ENCODE results near the gene RHBDF2. TPM values are rescaled to one million over a fixed set of nuclear protein-coding genes. Genes with fewer than 3 reads are reported as not detected.

The RHBDF2 gene
- total and polyA plus RNA-seq, 3 donors from 2014 or later: 9.7 to 30.2 (median 26.3) TPM

- DNase-seq: no peak
- H3K27ac ChIP-seq: no peak overlapping the region
- H3K4me3 ChIP-seq: no peak overlapping the region
- intact Hi-C loops (cut with DNase I; ENCODE audit: low total_unique reads): no loop called here
- TF ChIP-seq, protein P1, sequence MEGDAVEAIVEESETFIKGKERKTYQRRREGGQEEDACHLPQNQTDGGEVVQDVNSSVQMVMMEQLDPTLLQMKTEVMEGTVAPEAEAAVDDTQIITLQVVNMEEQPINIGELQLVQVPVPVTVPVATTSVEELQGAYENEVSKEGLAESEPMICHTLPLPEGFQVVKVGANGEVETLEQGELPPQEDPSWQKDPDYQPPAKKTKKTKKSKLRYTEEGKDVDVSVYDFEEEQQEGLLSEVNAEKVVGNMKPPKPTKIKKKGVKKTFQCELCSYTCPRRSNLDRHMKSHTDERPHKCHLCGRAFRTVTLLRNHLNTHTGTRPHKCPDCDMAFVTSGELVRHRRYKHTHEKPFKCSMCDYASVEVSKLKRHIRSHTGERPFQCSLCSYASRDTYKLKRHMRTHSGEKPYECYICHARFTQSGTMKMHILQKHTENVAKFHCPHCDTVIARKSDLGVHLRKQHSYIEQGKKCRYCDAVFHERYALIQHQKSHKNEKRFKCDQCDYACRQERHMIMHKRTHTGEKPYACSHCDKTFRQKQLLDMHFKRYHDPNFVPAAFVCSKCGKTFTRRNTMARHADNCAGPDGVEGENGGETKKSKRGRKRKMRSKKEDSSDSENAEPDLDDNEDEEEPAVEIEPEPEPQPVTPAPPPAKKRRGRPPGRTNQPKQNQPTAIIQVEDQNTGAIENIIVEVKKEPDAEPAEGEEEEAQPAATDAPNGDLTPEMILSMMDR (IDR thresholded peaks at IDR 0.05): no peak
- no peak for TF ChIP-seq POLR2A (IDR thresholded peaks at IDR 0.05)
- H3K9me3 ChIP-seq: no peaks in the 10 kb centered on the region
- no peaks in the 10 kb centered on the region for H3K27me3 ChIP-seq
- 74 to 88% methylated on average over 10 of the region's 10 CpGs for WGBS, 2 donors
- peaks cover 59% of the 10 kb centered on the region for H3K4me1 ChIP-seq
- no peaks in the 10 kb centered on the region for H3K36me3 ChIP-seq (ENCODE audit: low read depth, missing control alignments)
Measured at GRCh38 chr17:76542566-76542971, 41.3 kb upstream of the RHBDF2 start.

GRCh38 chr17:76541739-76542454 lies 40.7 kb upstream of the RHBDF2 start:
- WGBS, 2 donors: 90 to 94% methylated on average over 10 of the region's 10 CpGs
- H3K27me3 ChIP-seq: no peaks in the 10 kb centered on the region
- TF ChIP-seq, protein P1 (IDR thresholded peaks at IDR 0.05): no peak
- no peak for TF ChIP-seq POLR2A (IDR thresholded peaks at IDR 0.05)
- no peak overlapping the region for H3K27ac ChIP-seq
- no peak for DNase-seq
- peaks cover 54% of the 10 kb centered on the region for H3K4me1 ChIP-seq
- H3K4me3 ChIP-seq: no peak overlapping the region
- H3K36me3 ChIP-seq (ENCODE audit: low read depth, missing control alignments): no peaks in the 10 kb centered on the region
- intact Hi-C loops (cut with DNase I; ENCODE audit: low total_unique reads): no loop called here
- no peaks in the 10 kb centered on the region for H3K9me3 ChIP-seq

GRCh38 chr17:76540381-76541300 lies 39.4 kb upstream of the RHBDF2 start:
- H3K4me1 ChIP-seq: peaks cover 45% of the 10 kb centered on the region

GRCh38 chr17:76539631-76540271 lies 38.5 kb upstream of the RHBDF2 start, which contains the start of gene PRCD:
PRCD (plus strand) TSS chr17:76540044; CDS start chr17:76540142, 98 bp downstream.
- no peak for DNase-seq
- Histone ChIP-seq H3K4me1 (peaks cover 42% of the 10 kb centered on the region), H3K4me3 (no peak within 1 kb of the TSS), H3K9me3 (no peaks in the 10 kb centered on the region), H3K27ac (no peak within 1 kb of the TSS), H3K36me3 (ENCODE audit: low read depth, missing control alignments) (no peaks in the 10 kb centered on the region), H3K27me3 (no peaks in the 10 kb centered on the region)
- intact Hi-C loops (cut with DNase I; ENCODE audit: low total_unique reads): no loop called here
- TF ChIP-seq, protein P1 (IDR thresholded peaks at IDR 0.05): no peak
- TF ChIP-seq POLR2A (IDR thresholded peaks at IDR 0.05): no peak
- 79 to 80% methylated on average over 12 to 21 of the region's 22 CpGs for WGBS, 2 donors

More at GRCh38 chr17:76540381-76541300, 39.4 kb upstream of the RHBDF2 start:
- Histone ChIP-seq H3K4me3 (no peak overlapping the region), H3K9me3 (no peaks in the 10 kb centered on the region), H3K36me3 (ENCODE audit: low read depth, missing control alignments) (no peaks in the 10 kb centered on the region), H3K27me3 (no peaks in the 10 kb centered on the region), H3K27ac (no peak overlapping the region)
- DNase-seq: peak; percentile 95
- intact Hi-C loops (cut with DNase I; ENCODE audit: low total_unique reads): no loop called here
- 20 to 27% methylated on average over 9 to 27 of the region's 27 CpGs for WGBS, 2 donors
- TF ChIP-seq, protein P1 (IDR thresholded peaks at IDR 0.05): peak; percentile 10 to 24 (median 12)
- no peak for TF ChIP-seq POLR2A (IDR thresholded peaks at IDR 0.05)

Data from testis (tissue), 3 donors.